ENCODE data around the gene SPOP.

DNA sequence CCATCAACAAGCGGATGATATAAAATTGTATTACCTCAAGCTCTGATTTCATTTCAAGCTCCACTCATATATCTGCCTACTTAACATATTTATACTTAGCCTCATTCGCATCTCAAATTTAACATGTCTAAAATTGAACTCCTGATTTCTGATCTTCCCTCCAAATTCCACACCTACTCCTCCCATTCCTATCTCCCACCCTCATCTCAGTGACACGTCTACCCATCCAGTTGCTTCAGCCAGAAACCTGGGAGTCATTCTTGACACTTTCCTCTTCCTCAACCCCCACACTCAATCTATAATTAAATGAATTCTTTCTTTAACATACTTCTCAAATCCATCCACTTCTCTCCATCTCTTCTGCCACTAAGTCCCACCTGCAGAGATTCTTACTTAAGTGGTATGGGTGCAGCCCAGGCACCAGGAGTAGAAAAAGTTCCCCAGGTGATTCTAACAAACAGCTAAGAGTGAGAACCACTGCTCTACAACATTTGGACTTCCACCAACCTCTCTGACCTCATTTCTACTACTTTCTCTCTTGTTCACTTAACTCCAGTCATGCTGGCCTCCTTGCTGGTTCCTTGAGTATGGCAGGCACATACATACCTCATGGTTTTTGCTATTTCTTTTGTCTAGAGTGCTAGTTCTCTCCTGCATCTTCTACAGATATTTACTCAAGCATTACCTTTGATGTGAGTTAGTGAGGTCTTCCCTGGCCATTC, 18.1 kb downstream of the SPOP start:
- TF ChIP-seq, protein P1, sequence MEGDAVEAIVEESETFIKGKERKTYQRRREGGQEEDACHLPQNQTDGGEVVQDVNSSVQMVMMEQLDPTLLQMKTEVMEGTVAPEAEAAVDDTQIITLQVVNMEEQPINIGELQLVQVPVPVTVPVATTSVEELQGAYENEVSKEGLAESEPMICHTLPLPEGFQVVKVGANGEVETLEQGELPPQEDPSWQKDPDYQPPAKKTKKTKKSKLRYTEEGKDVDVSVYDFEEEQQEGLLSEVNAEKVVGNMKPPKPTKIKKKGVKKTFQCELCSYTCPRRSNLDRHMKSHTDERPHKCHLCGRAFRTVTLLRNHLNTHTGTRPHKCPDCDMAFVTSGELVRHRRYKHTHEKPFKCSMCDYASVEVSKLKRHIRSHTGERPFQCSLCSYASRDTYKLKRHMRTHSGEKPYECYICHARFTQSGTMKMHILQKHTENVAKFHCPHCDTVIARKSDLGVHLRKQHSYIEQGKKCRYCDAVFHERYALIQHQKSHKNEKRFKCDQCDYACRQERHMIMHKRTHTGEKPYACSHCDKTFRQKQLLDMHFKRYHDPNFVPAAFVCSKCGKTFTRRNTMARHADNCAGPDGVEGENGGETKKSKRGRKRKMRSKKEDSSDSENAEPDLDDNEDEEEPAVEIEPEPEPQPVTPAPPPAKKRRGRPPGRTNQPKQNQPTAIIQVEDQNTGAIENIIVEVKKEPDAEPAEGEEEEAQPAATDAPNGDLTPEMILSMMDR (IDR thresholded peaks at IDR 0.05) = no peak
- no peak for TF ChIP-seq POLR2AphosphoS5 (IDR thresholded peaks at IDR 0.05; ENCODE audit: low read depth, low read length)
- no peak for TF ChIP-seq SIN3A (IDR thresholded peaks at IDR 0.05; ENCODE audit: borderline replicate concordance, insufficient read depth, low read depth, low read length)
